ENCODE results near the gene TMEM266.

The TMEM266 gene

GRCh38 chr15:76065793-76066192 lies 6.0 kb downstream of the TMEM266 start:
- DNase-seq (ENCODE audit: low read depth in 2 of 2, low spot score in 1 of 2): no peak

DNA sequence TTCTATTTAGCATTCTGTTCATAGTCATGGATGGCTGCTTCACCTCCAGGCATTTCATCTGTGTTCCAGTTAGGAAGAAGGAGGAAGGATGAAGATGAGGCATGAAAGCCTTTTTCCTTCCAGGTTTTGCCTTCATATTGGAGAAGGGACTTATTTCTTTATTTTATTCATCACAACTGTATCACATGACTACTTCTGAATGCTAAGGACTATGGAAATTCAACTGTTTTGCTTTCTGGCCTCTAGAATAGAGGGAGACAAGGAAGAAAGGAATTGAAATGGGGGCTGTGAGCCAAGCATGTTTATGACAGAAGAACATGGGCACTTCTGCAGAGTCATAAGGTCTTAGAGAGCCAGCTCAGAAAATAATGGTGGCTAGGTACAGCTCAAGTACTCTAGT lies 10.4 kb downstream of the TMEM266 start:
- DNase-seq (ENCODE audit: low read depth in 2 of 2, low spot score in 1 of 2): no peak

GRCh38 chr15:76070921-76071635 lies 11.3 kb downstream of the TMEM266 start:
- no peak for DNase-seq (ENCODE audit: low read depth in 2 of 2, low spot score in 1 of 2)

- no peak for DNase-seq (ENCODE audit: low read depth in 2 of 2, low spot score in 1 of 2)
Observed at GRCh38 chr15:76071806-76072205, 12.0 kb downstream of the TMEM266 start.

- DNase-seq (ENCODE audit: low read depth in 2 of 2, low spot score in 1 of 2): no peak
Observed at GRCh38 chr15:76073554-76073953, 13.8 kb downstream of the TMEM266 start.

DNA sequence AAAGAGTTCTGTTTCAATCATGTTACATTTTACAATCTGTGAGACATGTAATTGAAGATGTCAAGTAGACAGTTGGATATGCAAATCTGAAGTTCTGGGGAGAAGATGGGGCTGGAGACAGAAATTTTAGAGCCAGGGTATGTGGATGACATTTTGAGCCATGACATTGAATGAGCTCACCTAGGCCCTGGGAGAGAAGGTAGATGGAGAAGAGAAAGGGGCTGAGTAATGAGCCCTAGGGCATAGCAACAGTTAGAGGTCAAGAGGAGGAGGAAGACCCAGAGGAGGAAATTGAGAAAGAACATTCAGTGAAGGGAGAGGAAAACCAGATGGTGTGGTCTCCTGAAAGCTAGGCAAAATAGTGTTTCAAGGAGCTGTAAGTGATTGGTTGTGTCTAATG lies 15.3 kb downstream of the TMEM266 start:
- no peak for DNase-seq (ENCODE audit: low read depth in 2 of 2, low spot score in 1 of 2)

- no peak for DNase-seq (ENCODE audit: low read depth in 2 of 2, low spot score in 1 of 2)
Observed at GRCh38 chr15:76078285-76078877, 18.6 kb downstream of the TMEM266 start.

DNA sequence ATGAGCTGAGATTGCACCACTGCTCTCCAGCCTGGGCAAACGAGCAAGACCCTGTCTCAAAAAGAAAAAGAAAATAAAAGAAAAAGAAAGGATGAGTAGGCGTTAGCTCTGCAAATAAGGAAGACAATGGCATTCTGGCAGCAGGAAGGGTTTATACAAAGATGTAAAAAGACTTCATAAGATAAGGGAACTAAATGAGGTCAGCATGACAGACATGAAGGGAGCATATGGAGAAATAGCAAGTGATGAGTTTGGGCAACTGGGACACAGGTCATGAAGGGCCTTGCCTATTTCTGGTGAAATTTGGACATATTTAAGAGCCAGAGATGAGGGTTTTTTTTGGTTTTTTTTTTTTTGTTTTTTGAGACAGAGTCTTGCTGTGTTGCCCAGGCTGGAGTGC lies 24.5 kb downstream of the TMEM266 start:
- DNase-seq (ENCODE audit: low read depth in 2 of 2, low spot score in 1 of 2): no peak

- no peak for DNase-seq (ENCODE audit: low read depth in 2 of 2, low spot score in 1 of 2)
Observed at GRCh38 chr15:76098685-76099084, 38.9 kb downstream of the TMEM266 start.

GRCh38 chr15:76099388-76099787 lies 39.6 kb downstream of the TMEM266 start:
- no peak for DNase-seq (ENCODE audit: low read depth in 2 of 2, low spot score in 1 of 2)

- DNase-seq (ENCODE audit: low read depth in 2 of 2, low spot score in 1 of 2): no peak
Observed at GRCh38 chr15:76100361-76100760, 40.6 kb downstream of the TMEM266 start.

DNA sequence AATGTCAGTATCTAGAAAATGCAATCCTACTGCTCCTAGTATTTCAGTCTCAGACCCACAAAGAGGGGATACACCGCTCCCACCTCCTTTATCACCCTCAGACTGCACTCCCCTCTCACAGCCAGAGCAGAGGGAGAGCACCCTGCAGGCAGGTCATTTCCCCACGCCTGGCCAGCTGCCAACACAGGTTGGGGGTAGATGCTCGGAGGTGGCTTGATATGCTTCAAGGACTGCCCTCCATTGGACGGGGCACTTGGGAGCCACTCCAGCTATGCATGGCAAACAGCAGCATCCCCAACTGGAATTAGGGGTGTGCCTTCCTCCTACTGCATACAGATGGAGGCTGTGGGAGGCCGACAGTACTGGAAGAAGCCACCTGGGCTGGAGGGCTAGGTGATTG lies 41.9 kb downstream of the TMEM266 start:
- no peak for DNase-seq (ENCODE audit: low read depth in 2 of 2, low spot score in 1 of 2)

DNA sequence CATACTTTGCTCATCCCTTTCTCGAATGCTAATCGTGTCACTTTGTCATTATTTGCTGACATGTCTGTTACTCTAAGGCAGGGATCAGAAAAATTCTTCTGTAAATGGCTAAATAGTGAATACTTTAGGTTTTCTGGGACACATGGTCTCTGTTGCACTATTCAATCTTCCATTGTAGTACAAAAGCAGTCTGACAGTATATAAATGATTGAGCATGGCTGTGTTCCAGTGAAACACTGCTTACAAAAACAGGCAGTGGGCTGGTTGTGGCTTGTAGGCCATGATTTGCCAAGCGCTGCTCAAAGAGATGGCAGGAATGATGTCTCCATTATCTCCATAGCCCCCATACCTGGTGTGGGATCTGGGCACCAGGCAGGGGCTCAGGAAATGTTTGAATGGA lies 45.6 kb downstream of the TMEM266 start:
- DNase-seq (ENCODE audit: low read depth in 2 of 2, low spot score in 1 of 2): no peak

- no peak for DNase-seq (ENCODE audit: low read depth in 2 of 2, low spot score in 1 of 2)
Observed at GRCh38 chr15:76105911-76106310, 46.1 kb downstream of the TMEM266 start.

- no peak for DNase-seq (ENCODE audit: low read depth in 2 of 2, low spot score in 1 of 2)
Observed at GRCh38 chr15:76107169-76107568, 47.4 kb downstream of the TMEM266 start.

- DNase-seq (ENCODE audit: low read depth in 2 of 2, low spot score in 1 of 2): no peak
Observed at GRCh38 chr15:76108021-76108723, 48.4 kb downstream of the TMEM266 start.

DNA sequence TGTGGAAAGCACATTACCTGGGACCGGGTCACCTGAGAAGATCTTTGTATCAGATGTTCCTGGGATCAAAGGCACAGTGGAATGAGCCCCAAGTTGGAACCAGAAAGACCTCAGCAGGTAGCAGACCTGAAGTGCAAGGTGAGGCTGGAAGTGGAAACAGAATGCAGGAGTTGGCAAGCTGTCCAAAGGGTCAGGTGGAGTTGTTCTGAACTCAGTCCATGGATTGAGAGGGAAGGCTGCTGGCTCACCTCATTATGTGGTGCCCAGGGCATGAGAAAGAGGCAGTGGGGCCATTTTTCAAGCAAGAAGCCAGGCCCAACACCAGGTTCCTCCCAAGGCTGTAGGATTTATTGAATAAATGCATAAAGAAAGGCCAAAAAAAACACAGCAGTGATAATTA lies 49.3 kb downstream of the TMEM266 start:
- DNase-seq (ENCODE audit: low read depth in 2 of 2, low spot score in 1 of 2): no peak

- no peak for DNase-seq (ENCODE audit: low read depth in 2 of 2, low spot score in 1 of 2)
Observed at GRCh38 chr15:76114561-76114960, 54.8 kb downstream of the TMEM266 start.

DNA sequence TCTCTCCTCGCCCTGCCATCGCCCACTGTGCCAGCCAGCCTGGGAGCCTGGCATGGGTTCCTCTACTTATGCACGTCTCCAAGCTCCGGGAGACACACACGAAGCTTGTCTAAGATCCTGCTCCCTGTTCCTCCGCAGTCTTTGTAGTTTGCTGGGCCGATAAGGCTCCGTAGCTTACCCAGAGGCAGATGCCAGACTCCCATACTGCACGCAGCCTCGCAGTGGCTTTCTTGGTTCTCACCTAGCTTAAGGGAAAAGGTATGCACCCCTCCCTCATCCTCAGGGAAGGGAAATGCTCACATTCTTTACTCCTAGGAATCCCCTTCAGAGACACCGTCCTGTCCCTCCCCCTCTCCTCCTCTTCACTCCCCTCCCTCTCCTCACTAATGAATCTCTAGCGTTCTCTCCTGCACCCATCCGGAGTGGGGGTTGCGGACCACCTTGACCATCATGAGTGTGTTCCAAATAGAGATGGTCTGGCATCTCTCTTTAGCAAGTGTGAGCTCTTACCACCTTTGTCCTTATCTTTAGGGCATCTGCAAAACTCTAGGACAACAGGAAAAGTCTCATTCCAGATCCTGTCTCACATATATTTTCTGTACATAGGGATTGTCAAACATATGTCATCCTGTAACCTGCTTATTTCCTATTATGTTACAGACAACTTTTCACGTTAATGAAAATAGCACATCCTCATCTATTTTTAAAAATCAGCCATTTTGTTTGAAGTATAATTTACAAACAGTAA lies 56.5 kb downstream of the TMEM266 start:
- no peak for DNase-seq (ENCODE audit: low read depth in 2 of 2, low spot score in 1 of 2)

GRCh38 chr15:76117181-76117580 lies 57.4 kb downstream of the TMEM266 start:
- no peak for DNase-seq (ENCODE audit: low read depth in 2 of 2, low spot score in 1 of 2)

- no peak for DNase-seq (ENCODE audit: low read depth in 2 of 2, low spot score in 1 of 2)
Observed at GRCh38 chr15:76118767-76119166, 59.0 kb downstream of the TMEM266 start.

DNA sequence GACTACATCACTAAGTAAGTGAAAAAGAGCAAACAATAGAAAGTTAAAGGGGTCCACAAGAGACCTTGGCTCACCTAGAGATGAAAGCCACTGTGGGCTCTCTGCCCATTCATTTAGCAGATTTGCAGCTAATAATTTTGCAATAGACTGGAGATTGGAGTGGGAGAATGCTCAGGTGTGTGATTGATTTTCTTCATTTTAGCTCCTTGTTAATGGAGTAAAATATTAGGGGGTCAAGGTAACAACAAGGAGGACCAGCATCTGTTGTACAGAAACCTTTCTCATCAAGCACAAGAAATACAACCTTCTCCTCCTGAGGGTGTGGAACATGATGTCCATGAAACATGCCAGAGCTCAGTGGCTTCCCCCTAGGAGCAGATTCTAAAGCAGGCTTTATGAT lies 63.2 kb downstream of the TMEM266 start:
- no peak for DNase-seq (ENCODE audit: low read depth in 2 of 2, low spot score in 1 of 2)
